Lower lobe of right lung (tissue), 2 donors: ENCODE results near the gene PDGFB. TPM values are rescaled to one million over a fixed set of nuclear protein-coding genes. Genes with fewer than 3 reads are reported as not detected.
A peak's percentile ranks its signal among the peaks of the same experiment; 100 is the strongest.

Experiments
- ATAC-seq, 2 donors: fragments of 200-7000 bp; cut with Tn5 transposase; one replicate each; pipeline ENCODE4 v1.9.1; 2020 to 2022; ENCODE audit warnings: mild to moderate bottlenecking in 2 of 2, moderate library complexity in 2 of 2
- DNase-seq: peaks from one replicate; pipeline ENCODE4 v3.0.0-alpha.2; 2020
- H3K27ac ChIP-seq: fragments of 200-600 bp; one replicate; pipeline ENCODE4 v1.8.0; 2022
- H3K27me3 ChIP-seq: fragments of 200-600 bp; one replicate; pipeline ENCODE4 v1.8.0; 2022; ENCODE audit warnings: low read depth
- H3K36me3 ChIP-seq: fragments of 200-600 bp; one replicate; pipeline ENCODE4 v1.8.0; 2022; ENCODE audit warnings: mild to moderate bottlenecking
- H3K4me1 ChIP-seq: fragments of 200-600 bp; one replicate; pipeline ENCODE4 v1.8.0; 2022
- H3K4me3 ChIP-seq: fragments of 200-600 bp; one replicate; pipeline ENCODE4 v1.8.0; 2022; ENCODE audit warnings: mild to moderate bottlenecking
- H3K9me3 ChIP-seq: fragments of 200-600 bp; one replicate; pipeline ENCODE4 v1.8.0; 2022
- CTCF ChIP-seq: fragments of 200-600 bp; IDR thresholded peaks from one replicate; pipeline ENCODE4 v1.8.0; 2022; ENCODE audit warnings: antibody characterized with exemption, mild to moderate bottlenecking
- intact Hi-C: fragments of 100-400 bp; cut with DNase I; formaldehyde crosslinking; loops from one replicate; pipeline ENCODE4 v1.11.0; 2022
- total RNA-seq: library from RNA; stranded (reverse); fragmentation: NEBNext Ultra II Directional; extraction: Animal tissue kit (Norgen Biotek cat#: 25700); gene quantifications from one replicate; pipeline ENCODE4 v1.2.1, GENCODE V29; 2021
- donor health status: DM: no; HTN: yes; CAD: no; lungs with severe emphysema.

The PDGFB gene
- total RNA-seq, 1 donor from 2014 or later = 30.5 TPM

- Histone ChIP-seq H3K27ac (peak overlapping the region; percentile 79), H3K4me3 (peak overlapping the region; percentile 72), H3K9me3 (no peaks in the 10 kb centered on the region), H3K27me3 (peaks cover 14% of the 10 kb centered on the region), H3K36me3 (no peaks in the 10 kb centered on the region), H3K4me1 (peaks cover 86% of the 10 kb centered on the region)
- DNase-seq (peak; percentile 91), ATAC-seq (peak; percentile 61 to 69)
- intact Hi-C loops = no loop called here
- no peak for TF ChIP-seq CTCF
These were observed 5.0 kb downstream of the PDGFB start for GRCh38 chr22:39239561-39240423.

- Histone ChIP-seq H3K9me3 (no peaks in the 10 kb centered on the region), H3K27ac (peak overlapping the region; percentile 79), H3K4me1 (peaks cover 92% of the 10 kb centered on the region), H3K4me3 (no peak overlapping the region), H3K36me3 (no peaks in the 10 kb centered on the region), H3K27me3 (peaks cover 12% of the 10 kb centered on the region)
- DNase-seq = no peak
- no peak for TF ChIP-seq CTCF
- intact Hi-C loops = no loop called here
- no peak for ATAC-seq
These were observed 5.7 kb downstream of the PDGFB start for GRCh38 chr22:39238966-39239505.

GRCh38 chr22:39238561-39238960, 6.2 kb downstream of the PDGFB start:
- Histone ChIP-seq H3K9me3 (no peaks in the 10 kb centered on the region), H3K27ac (no peak overlapping the region), H3K4me1 (peaks cover 95% of the 10 kb centered on the region), H3K27me3 (peaks cover 10% of the 10 kb centered on the region), H3K36me3 (no peaks in the 10 kb centered on the region), H3K4me3 (no peak overlapping the region)
- DNase-seq (no peak), ATAC-seq (no peak)
- TF ChIP-seq CTCF = no peak
- intact Hi-C loops = no loop called here

- ATAC-seq (no peak), DNase-seq (no peak)
- TF ChIP-seq CTCF = no peak
- no peaks in the 10 kb centered on the region for H3K9me3 ChIP-seq
- H3K36me3 ChIP-seq = no peaks in the 10 kb centered on the region
- H3K4me3 ChIP-seq = no peak overlapping the region
- intact Hi-C loops = no loop called here
- peak overlapping the region; percentile 39 for H3K27ac ChIP-seq
- peaks cover 95% of the 10 kb centered on the region for H3K4me1 ChIP-seq
- peaks cover 7% of the 10 kb centered on the region for H3K27me3 ChIP-seq
These were observed 6.7 kb downstream of the PDGFB start for GRCh38 chr22:39238101-39238466.

- peak overlapping the region; percentile 39 for H3K27ac ChIP-seq
- peak overlapping the region; percentile 1 for H3K4me3 ChIP-seq
- ATAC-seq = peak in 1 of 2 donors; percentile 44
- TF ChIP-seq CTCF = no peak
- H3K36me3 ChIP-seq = no peaks in the 10 kb centered on the region
- peaks cover 92% of the 10 kb centered on the region for H3K4me1 ChIP-seq
- intact Hi-C loops = no loop called here
- no peaks in the 10 kb centered on the region for H3K9me3 ChIP-seq
- peak; percentile 64 for DNase-seq
- peaks cover 7% of the 10 kb centered on the region for H3K27me3 ChIP-seq
These were observed 7.3 kb downstream of the PDGFB start for GRCh38 chr22:39237318-39238100.
